H9 (cell line): ENCODE data around the gene BANP. TPM values are rescaled to one million over a fixed set of nuclear protein-coding genes. Genes with fewer than 3 reads are reported as not detected.
"Not testable (repeated sequence)": the region's sequence is repeated elsewhere in the genome, so short reads cannot be mapped to it uniquely, and the experiment has no call there.

ENCODE experiments used
- DNase-seq: peaks from one replicate; pipeline ENCODE4 v3.0.0-alpha.2; 2017
- H2AFZ ChIP-seq: one replicate; pipeline ENCODE4 v1.6.1; 2013; ENCODE audit warnings: mild to moderate bottlenecking, low read length, control low read depth, moderate library complexity
- H2AK5ac ChIP-seq: 2 replicates; pipeline ENCODE4 v1.6.1; 2013; ENCODE audit warnings: low read length, control low read depth, mixed read lengths; ENCODE audit not compliant: insufficient read length
- H2BK120ac ChIP-seq: one replicate; pipeline ENCODE4 v1.6.1; 2013; ENCODE audit warnings: low read depth, mild to moderate bottlenecking, low read length, control low read depth, inconsistent platforms; ENCODE audit not compliant: poor library complexity, severe bottlenecking
- H2BK12ac ChIP-seq: 2 replicates; pipeline ENCODE4 v1.6.1; 2013; ENCODE audit warnings: low read length, control low read depth, mixed read lengths, low read depth; ENCODE audit not compliant: insufficient read length
- H2BK15ac ChIP-seq: 2 replicates; pipeline ENCODE4 v1.6.1; 2013; ENCODE audit warnings: low read depth, low read length, control low read depth
- H2BK20ac ChIP-seq: one replicate; pipeline ENCODE4 v1.6.1; 2013; ENCODE audit warnings: low read depth, mild to moderate bottlenecking, low read length, control low read depth, inconsistent platforms; ENCODE audit not compliant: poor library complexity, severe bottlenecking
- H2BK5ac ChIP-seq: 2 replicates; pipeline ENCODE4 v1.6.1; 2013; ENCODE audit warnings: low read length, control low read depth, mixed read lengths; ENCODE audit not compliant: insufficient read length
- H3K14ac ChIP-seq: 2 replicates; pipeline ENCODE4 v1.6.1; 2013; ENCODE audit warnings: low read length, control low read depth; ENCODE audit not compliant: insufficient read depth
- H3K18ac ChIP-seq: 2 replicates; pipeline ENCODE4 v1.6.1; 2013; ENCODE audit warnings: low read depth, mild to moderate bottlenecking, mixed read lengths, low read length, control low read depth; ENCODE audit not compliant: insufficient read length
- H3K23ac ChIP-seq: 2 replicates; pipeline ENCODE4 v1.6.1; 2013; ENCODE audit warnings: low read length, control low read depth, mixed read lengths, low read depth; ENCODE audit not compliant: insufficient read length
- H3K23me2 ChIP-seq: 2 replicates; pipeline ENCODE4 v1.6.1; 2013; ENCODE audit warnings: low read depth, mild to moderate bottlenecking, mixed read lengths, low read length, control low read depth; ENCODE audit not compliant: insufficient read length, poor library complexity, severe bottlenecking
- H3K27ac ChIP-seq: 2 replicates; pipeline ENCODE4 v1.5.1; 2013; ENCODE audit warnings: low read length, control low read depth, mixed read lengths, low read depth; ENCODE audit not compliant: insufficient read length
- H3K27me3 ChIP-seq: 2 replicates; pipeline ENCODE4 v1.6.1; 2013; ENCODE audit warnings: low read length, control low read depth, inconsistent platforms; ENCODE audit not compliant: insufficient read depth
- H3K4ac ChIP-seq: 2 replicates; pipeline ENCODE4 v1.6.1; 2013; ENCODE audit warnings: low read depth, mild to moderate bottlenecking, control low read depth, inconsistent platforms, low read length, moderate library complexity
- H3K4me1 ChIP-seq: 2 replicates; pipeline ENCODE4 v1.6.1; 2013; ENCODE audit warnings: low read length, control low read depth, inconsistent platforms; ENCODE audit not compliant: insufficient read depth
- H3K4me2 ChIP-seq: 2 replicates; pipeline ENCODE4 v1.6.1; 2013; ENCODE audit warnings: low read length, control low read depth, mixed read lengths; ENCODE audit not compliant: insufficient read length, insufficient read depth
- H3K56ac ChIP-seq: 2 replicates; pipeline ENCODE4 v1.6.1; 2013; ENCODE audit warnings: low read depth, mild to moderate bottlenecking, mixed read lengths, low read length, control low read depth; ENCODE audit not compliant: insufficient read length
- H3K79me1 ChIP-seq: 2 replicates; pipeline ENCODE4 v1.6.1; 2013; ENCODE audit warnings: low read depth, mild to moderate bottlenecking, moderate library complexity, low read length, control low read depth, inconsistent platforms; ENCODE audit not compliant: insufficient read depth, poor library complexity, severe bottlenecking
- H3K79me2 ChIP-seq: 2 replicates; pipeline ENCODE4 v1.6.1; 2013; ENCODE audit warnings: low read length, control low read depth, inconsistent platforms; ENCODE audit not compliant: insufficient read depth
- H3K9ac ChIP-seq: 2 replicates; pipeline ENCODE4 v1.6.1; 2013; ENCODE audit warnings: low read length, control low read depth, mixed read lengths; ENCODE audit not compliant: insufficient read length; ENCODE audit errors: extremely low read depth
- H3K9me3 ChIP-seq: one replicate; pipeline ENCODE4 v1.6.1; 2013; ENCODE audit warnings: low read depth, low read length, inconsistent platforms; ENCODE audit not compliant: control insufficient read depth
- H3T11ph ChIP-seq: one replicate; pipeline ENCODE4 v1.6.1; 2013; ENCODE audit warnings: mild to moderate bottlenecking, low read length, control low read depth, inconsistent platforms
- H4K20me1 ChIP-seq: one replicate; pipeline ENCODE4 v1.6.1; 2013; ENCODE audit not compliant: control insufficient read depth, insufficient read length, insufficient read depth
- H4K5ac ChIP-seq: 2 replicates; pipeline ENCODE4 v1.6.1; 2013; ENCODE audit warnings: low read depth, mild to moderate bottlenecking, mixed read lengths, low read length, control low read depth; ENCODE audit not compliant: insufficient read length
- H4K8ac ChIP-seq: replicated peaks from 2 replicates; pipeline ENCODE4 v1.6.1; 2013; ENCODE audit warnings: low read length, control low read depth, mixed read lengths, low read depth; ENCODE audit not compliant: insufficient read length
- H4K91ac ChIP-seq: 2 replicates; pipeline ENCODE4 v1.6.1; 2013; ENCODE audit warnings: low read depth, mild to moderate bottlenecking, moderate library complexity, mixed read lengths, low read length, control low read depth; ENCODE audit not compliant: insufficient read length
- H3K27ac Mint-ChIP-seq, 3 experiments: 2 replicates in 2 of 3; 3 replicates in 1 of 3; pipeline ENCODE4 v1.8.0; 2020 to 2021; ENCODE audit warnings: mixed read lengths in 3 of 3, mild to moderate bottlenecking in 1 of 3, moderate library complexity in 1 of 3
- H3K27me3 Mint-ChIP-seq: 2 replicates; pipeline ENCODE4 v1.8.0; 2021; ENCODE audit warnings: low read depth, mild to moderate bottlenecking, moderate library complexity, mixed read lengths
- H3K36me3 Mint-ChIP-seq, 3 experiments: 2 replicates in 2 of 3; 3 replicates in 1 of 3; pipeline ENCODE4 v1.8.0; 2020 to 2021; ENCODE audit warnings: low read depth in 3 of 3, mixed read lengths in 3 of 3; ENCODE audit not compliant: insufficient read depth in 1 of 3
- H3K4me1 Mint-ChIP-seq, 2 experiments: 2 replicates each; pipeline ENCODE4 v1.8.0; 2020; ENCODE audit warnings: mixed read lengths in 2 of 2
- H3K4me3 Mint-ChIP-seq, 2 experiments: 2 replicates in 1 of 2; 3 replicates in 1 of 2; pipeline ENCODE4 v1.8.0; 2020 to 2021; ENCODE audit warnings: mild to moderate bottlenecking in 2 of 2, mixed read lengths in 2 of 2, moderate library complexity in 1 of 2
- H3K9me3 Mint-ChIP-seq, 2 experiments: 2 replicates in 1 of 2; 3 replicates in 1 of 2; pipeline ENCODE4 v1.8.0; 2020; ENCODE audit warnings: mild to moderate bottlenecking in 2 of 2, mixed read lengths in 2 of 2, moderate library complexity in 1 of 2
- WGBS: extraction: QIAGEN DNeasy Blood & Tissue Kit; methylation state at CpG from one replicate; pipeline ENCODE4 v1.1.7; 2013; ENCODE audit warnings: missing lambda C conversion rate, low lambda C conversion rate, mixed read lengths; ENCODE audit not compliant: insufficient read length; ENCODE audit errors: extremely low coverage; 5-methylcytosine and 5-hydroxymethylcytosine counted together
- total RNA-seq: library from RNA; stranded (reverse); gene quantifications from 2 replicates; pipeline ENCODE4 v1.2.1, GENCODE V29; 2021

The BANP gene
- total RNA-seq, 1 experiment from 2014 or later: 24.9 TPM

DNA sequence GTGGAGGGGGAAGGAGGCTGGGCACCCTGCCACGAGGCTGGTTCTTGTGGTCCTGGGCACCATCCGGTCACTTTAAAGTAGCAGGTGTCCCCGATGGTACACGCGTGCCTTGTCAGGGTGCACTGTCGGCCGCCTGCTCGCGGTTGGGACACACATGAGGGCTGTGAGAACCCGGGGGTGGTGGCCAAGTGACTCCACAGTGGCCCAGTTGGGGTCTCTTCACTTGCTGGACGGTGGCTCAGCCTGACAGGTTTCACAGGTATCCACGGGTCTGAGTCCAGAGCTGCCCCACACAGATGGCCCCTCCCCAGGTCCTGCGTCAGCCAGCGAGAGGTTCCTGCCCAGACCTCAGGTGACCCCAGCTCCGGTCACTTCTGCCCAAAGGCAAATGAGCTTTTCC is 137.8 kb downstream of the BANP start:
- not testable (repeated sequence) for H3K9me3 Mint-ChIP-seq, H3K9me3 ChIP-seq, H3K27ac Mint-ChIP-seq, H3K23ac ChIP-seq, H3K27me3 ChIP-seq, H2BK15ac ChIP-seq, H3K79me2 ChIP-seq, H2AK5ac ChIP-seq, H4K5ac ChIP-seq, H3K4me2 ChIP-seq, DNase-seq, H3K56ac ChIP-seq, H3K4me1 ChIP-seq, H3K27me3 Mint-ChIP-seq, H2BK120ac ChIP-seq, H4K91ac ChIP-seq, H4K20me1 ChIP-seq, H2AFZ ChIP-seq, H3T11ph ChIP-seq, H4K8ac ChIP-seq, H2BK20ac ChIP-seq, H3K14ac ChIP-seq, H3K27ac ChIP-seq, H3K4me1 Mint-ChIP-seq, H3K4ac ChIP-seq, H2BK5ac ChIP-seq, H3K23me2 ChIP-seq, H3K79me1 ChIP-seq, H3K9ac ChIP-seq, H3K18ac ChIP-seq, H3K4me3 Mint-ChIP-seq, H3K36me3 Mint-ChIP-seq, H2BK12ac ChIP-seq
- WGBS: no CpG with 5 or more reads among the region's 15 CpGs

DNA sequence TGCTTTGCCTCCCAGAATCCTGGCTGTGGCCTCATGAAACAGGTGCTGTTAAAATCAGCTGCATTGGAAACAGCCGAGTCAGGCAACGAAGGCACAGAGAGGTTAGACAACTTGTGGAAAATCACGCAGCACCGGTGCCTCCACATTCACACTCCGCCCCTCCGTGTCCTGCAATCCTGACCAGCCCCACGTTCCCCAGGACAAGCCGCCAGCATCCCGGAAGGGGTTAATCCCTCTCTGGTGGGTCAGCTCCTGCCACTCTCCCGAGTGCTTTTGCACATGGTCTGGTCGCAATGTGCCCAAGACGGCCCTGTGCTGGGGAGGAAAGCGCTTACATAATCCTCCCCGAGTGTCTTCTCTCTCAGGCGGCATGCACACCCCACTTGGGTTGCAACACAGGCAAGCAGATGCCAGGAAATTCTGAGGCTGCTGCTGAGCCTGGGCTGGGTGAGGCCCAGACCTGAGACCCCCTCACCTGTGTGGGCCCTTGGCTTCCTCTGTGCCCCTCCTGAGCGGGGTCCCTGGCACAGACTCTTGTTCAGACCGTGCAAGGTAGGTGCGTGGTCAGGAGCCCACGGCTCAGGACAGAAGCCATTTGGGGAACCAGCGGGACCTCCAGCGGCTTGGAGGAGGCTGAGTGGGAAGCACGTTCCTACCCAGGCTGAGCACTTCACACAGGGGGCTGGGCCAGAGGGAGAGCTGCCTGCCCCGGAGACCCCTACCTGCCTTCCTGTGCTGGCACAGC is 138.6 kb downstream of the BANP start:
- not testable (repeated sequence) for H2BK20ac ChIP-seq, H2AK5ac ChIP-seq, DNase-seq, H2BK15ac ChIP-seq, H3K23me2 ChIP-seq, H3K4me1 ChIP-seq, H2BK5ac ChIP-seq, H3K27me3 Mint-ChIP-seq, H2BK120ac ChIP-seq, H3T11ph ChIP-seq, H3K9me3 Mint-ChIP-seq, H3K18ac ChIP-seq, H3K4me3 Mint-ChIP-seq, H4K91ac ChIP-seq, H2BK12ac ChIP-seq, H3K79me2 ChIP-seq, H4K5ac ChIP-seq, H3K4me1 Mint-ChIP-seq, H4K8ac ChIP-seq, H2AFZ ChIP-seq, H3K14ac ChIP-seq, H3K36me3 Mint-ChIP-seq, H3K79me1 ChIP-seq, H3K4ac ChIP-seq, H3K27me3 ChIP-seq, H3K56ac ChIP-seq, H3K4me2 ChIP-seq, H3K9me3 ChIP-seq, H3K23ac ChIP-seq, H3K9ac ChIP-seq, H3K27ac ChIP-seq, H4K20me1 ChIP-seq
- peak overlapping the region in 1 of 3 experiments; percentile 55; a peak in 2 of 7 replicates for H3K27ac Mint-ChIP-seq
- no CpG with 5 or more reads among the region's 23 CpGs for WGBS
